Transverse colon (tissue), 3 donors: Measurements from ENCODE around the gene ZNF184.

ENCODE experiments used
- POLR2A ChIP-seq: fragments of 450-650 bp; IDR thresholded peaks from one replicate; pipeline ENCODE4 v1.6.1; 2016; ENCODE audit warnings: antibody characterized with exemption, mild to moderate bottlenecking, moderate library complexity
- POLR2AphosphoS5 ChIP-seq, 3 donors: sonication (generic); formaldehyde crosslinking; IDR thresholded peaks; one replicate each; pipeline ENCODE4 v1.6.1; 2016; ENCODE audit warnings: antibody characterized with exemption in 3 of 3

DNA sequence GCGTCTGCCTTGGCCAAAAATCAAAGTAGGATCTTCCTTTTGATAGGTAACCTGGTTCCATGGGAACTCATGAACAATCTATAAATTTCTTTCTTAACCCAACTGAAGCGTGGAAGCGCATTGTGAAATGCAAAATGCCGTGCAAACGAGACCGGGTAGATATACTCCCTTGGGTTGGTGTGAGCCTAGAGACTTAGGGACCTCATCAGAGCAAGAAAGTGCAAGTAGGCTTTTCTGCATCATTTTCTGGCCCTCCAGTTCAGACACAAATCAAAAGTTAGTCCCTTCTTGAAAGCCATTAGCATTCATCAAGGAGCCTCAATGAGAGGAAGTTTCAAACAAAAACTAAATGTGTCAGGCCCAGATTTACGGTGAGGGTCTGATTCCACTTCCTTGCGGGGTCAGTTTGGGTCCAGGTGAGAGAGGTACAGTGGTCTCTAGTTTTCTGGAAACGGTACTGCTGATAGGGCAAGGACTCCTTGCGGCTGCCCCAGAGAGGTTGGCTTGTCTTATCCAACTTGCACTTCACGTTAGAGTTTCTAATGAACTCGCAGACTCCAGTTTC is 5.3 kb upstream of the ZNF184 start:
- TF ChIP-seq POLR2A, result no peak
- no peak for TF ChIP-seq POLR2AphosphoS5 (IDR thresholded peaks at IDR 0.05)
